NCI-H526 treated with DMSO at 0.1 percent for 48 hours (cell line): ENCODE data around the gene PEX13.
A peak's percentile ranks its signal among the peaks of the same experiment; 100 is the strongest.
"Not testable (repeated sequence)": the region's sequence is repeated elsewhere in the genome, so short reads cannot be mapped to it uniquely, and the experiment has no call there.

Source experiments
- DNase-seq: peaks from one replicate; lab custom pipeline; 2025; lab: John Stamatoyannopoulos, UW

PEX13 gene

GRCh38 chr2:61017556-61018317, at the start of gene PEX13, which contains the start of gene PUS10:
PEX13 (plus strand) TSS chr2:61017720; CDS start chr2:61017760, 40 bp downstream.
PUS10 (minus strand) TSS chr2:61018255; CDS start chr2:61011890, 6,365 bp downstream.
- DNase-seq = peak; percentile 95

GRCh38 chr2:60972889-60973656, 44.4 kb upstream of the PEX13 start:
- DNase-seq = no peak

GRCh38 chr2:60973705-60974104, 43.8 kb upstream of the PEX13 start:
- no peak for DNase-seq

GRCh38 chr2:60974652-60975051, 42.9 kb upstream of the PEX13 start:
- no peak for DNase-seq

- no peak for DNase-seq
These were observed 41.2 kb upstream of the PEX13 start for GRCh38 chr2:60976256-60976850.

GRCh38 chr2:60976875-60977561, 40.5 kb upstream of the PEX13 start:
- no peak for DNase-seq

- DNase-seq = no peak
These were observed 40.0 kb upstream of the PEX13 start for GRCh38 chr2:60977562-60977895.

- no peak for DNase-seq
These were observed 38.3 kb upstream of the PEX13 start for GRCh38 chr2:60979231-60979630.

- DNase-seq = no peak
These were observed 37.3 kb upstream of the PEX13 start for GRCh38 chr2:60980071-60980815.

- DNase-seq = not testable (repeated sequence)
These were observed 35.5 kb upstream of the PEX13 start for GRCh38 chr2:60982066-60982465.

GRCh38 chr2:60984720-60985119, 32.8 kb upstream of the PEX13 start:
- no peak for DNase-seq

- no peak for DNase-seq
These were observed 30.5 kb upstream of the PEX13 start for GRCh38 chr2:60987041-60987440.

- DNase-seq = not testable (repeated sequence)
These were observed 29.9 kb upstream of the PEX13 start for GRCh38 chr2:60987656-60988055.

- no peak for DNase-seq
These were observed 28.3 kb upstream of the PEX13 start for GRCh38 chr2:60989259-60989658.

- DNase-seq = no peak
These were observed 25.9 kb upstream of the PEX13 start for GRCh38 chr2:60991644-60992043.

GRCh38 chr2:60992985-60993392, 24.5 kb upstream of the PEX13 start:
- no peak for DNase-seq

GRCh38 chr2:60994131-60994530, 23.4 kb upstream of the PEX13 start:
- DNase-seq = no peak

GRCh38 chr2:60998628-60999545, 18.6 kb upstream of the PEX13 start:
- DNase-seq = peak; percentile 25

GRCh38 chr2:61005736-61006135, 11.8 kb upstream of the PEX13 start:
- no peak for DNase-seq

- no peak for DNase-seq
These were observed 10.9 kb upstream of the PEX13 start for GRCh38 chr2:61006486-61007105.
